ENCODE results near the gene GIT1.
"Not testable (repeated sequence)": the region's sequence is repeated elsewhere in the genome, so short reads cannot be mapped to it uniquely, and the experiment has no call there.

GIT1 gene

GRCh38 chr17:29567554-29568330 is 21.7 kb downstream of the GIT1 start:
- DNase-seq (ENCODE audit: low spot score) = no peak

- no peak for DNase-seq (ENCODE audit: low spot score)
These were observed 22.2 kb downstream of the GIT1 start for GRCh38 chr17:29567304-29567553.

GRCh38 chr17:29566473-29567303 is 22.8 kb downstream of the GIT1 start, which contains the start of gene ABHD15:
TSS of gene ABHD15 (minus strand) at chr17:29567037. CDS start at chr17:29566966, 71 bp downstream.
- DNase-seq (ENCODE audit: low spot score) = peak; percentile 69

DNA sequence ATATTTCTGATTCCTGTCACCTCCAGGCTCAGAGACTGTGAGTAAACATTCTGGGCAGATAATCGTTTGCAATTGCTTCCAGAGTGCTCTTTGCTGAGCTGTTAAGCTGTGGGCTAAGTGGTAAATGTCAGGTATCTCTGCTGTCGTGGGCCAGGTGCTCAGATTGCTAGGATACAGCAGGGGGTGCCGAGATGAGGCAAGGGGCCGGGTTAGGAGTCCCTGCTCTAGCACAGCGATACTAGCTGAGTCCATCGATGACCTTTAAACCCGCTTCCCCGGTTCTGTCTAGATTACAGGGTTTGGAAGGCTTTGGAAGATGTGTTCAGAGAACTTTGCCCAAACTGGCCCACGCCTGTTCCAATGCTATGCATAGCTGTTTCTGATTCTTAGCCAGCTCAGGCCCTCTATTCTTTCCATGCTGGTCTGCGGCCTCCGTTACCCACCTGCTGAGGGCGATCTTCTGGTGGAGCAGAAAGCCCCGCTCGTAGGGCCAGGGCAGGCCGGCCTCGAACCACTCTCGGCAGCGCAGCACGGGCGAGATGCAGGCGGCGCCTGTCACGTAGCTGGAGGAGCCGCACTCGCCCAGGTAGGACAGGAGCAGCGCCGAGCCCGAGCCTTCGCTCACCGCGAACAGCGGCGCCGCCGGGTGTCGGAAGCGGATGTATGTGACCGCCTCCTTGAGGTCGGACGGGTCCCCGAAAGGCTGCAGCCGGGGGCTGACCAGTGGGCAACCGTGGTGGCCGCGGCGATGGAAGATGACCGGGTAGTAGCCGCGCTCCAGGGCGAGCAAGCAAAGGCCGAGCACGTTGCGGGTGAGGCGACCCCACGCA is 23.6 kb downstream of the GIT1 start:
- no peak for DNase-seq (ENCODE audit: low spot score)

GRCh38 chr17:29563816-29564215 is 25.6 kb downstream of the GIT1 start:
- DNase-seq (ENCODE audit: low spot score) = no peak

GRCh38 chr17:29562615-29563014 is 26.8 kb downstream of the GIT1 start:
- no peak for DNase-seq (ENCODE audit: low spot score)

DNA sequence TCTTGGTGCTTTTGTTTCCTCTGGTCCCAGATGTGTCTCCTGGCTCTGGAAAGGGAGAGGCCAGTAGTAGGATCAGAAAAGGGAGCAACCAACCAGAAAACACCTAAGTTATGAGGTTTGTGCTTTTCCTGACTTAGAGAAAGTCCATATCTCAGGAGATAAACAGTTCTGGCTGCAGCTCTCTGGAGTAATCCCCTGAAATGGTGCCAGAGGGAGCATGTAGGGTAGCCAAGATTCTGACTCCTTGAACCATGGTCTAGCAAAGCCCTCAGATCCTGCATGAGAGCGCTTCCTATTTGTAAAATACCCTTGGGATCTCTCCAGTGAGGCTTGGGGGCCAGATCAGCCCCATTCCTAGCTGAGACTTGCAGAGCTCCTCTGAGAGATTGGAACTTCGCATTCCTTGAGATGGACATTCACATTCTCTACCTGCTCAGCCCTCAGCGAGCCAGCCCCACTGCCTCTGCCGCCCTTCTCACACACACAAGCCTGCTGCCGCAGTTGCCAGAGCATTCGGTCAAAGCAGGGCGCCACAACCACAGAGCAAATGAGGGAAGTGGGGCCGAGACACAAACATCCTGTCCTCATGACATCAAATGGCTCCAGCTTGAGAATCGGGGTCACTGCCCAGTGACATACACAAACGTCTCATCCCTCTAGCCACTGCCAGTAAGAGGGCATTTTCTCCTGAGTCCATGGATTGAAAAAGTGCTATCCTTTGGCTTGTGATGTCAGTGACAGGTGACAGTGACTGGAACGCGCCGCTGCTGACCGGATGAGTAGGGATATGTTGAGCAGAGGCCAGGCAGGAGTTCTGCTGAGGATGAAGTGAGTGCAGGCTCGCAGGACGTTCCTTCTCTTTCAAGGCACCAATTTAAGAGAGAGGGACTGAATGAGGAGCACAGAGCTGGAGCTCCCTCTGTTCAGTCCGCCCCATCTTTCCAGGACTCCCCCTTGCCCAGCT is 27.6 kb downstream of the GIT1 start:
- DNase-seq (ENCODE audit: low spot score) = no peak

GRCh38 chr17:29560316-29560715 is 29.1 kb downstream of the GIT1 start:
- DNase-seq (ENCODE audit: low spot score) = no peak

DNA sequence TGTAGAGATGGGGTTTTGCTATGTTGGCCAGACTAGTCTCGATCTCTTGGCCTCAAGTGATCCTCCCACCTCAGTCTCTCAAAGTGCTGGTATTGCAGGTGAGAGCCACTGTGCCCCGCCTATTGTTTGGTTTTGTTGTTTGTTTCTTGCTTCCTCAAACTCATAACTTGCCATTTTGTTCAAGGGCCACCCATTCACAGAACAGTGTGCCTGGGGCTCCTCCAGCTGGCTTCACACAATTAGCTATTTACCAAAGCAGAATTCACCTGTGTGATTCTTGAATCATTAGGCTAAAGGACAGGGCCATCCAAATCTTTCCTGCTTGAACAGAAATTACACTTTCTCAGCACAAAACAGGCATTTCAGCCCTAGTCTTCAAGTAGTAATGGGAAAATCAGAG is 29.8 kb downstream of the GIT1 start:
- no peak for DNase-seq (ENCODE audit: low spot score)

GRCh38 chr17:29558139-29558538 is 31.3 kb downstream of the GIT1 start:
- DNase-seq (ENCODE audit: low spot score) = not testable (repeated sequence)

- no peak for DNase-seq (ENCODE audit: low spot score)
These were observed 31.7 kb downstream of the GIT1 start for GRCh38 chr17:29557739-29558116.

GRCh38 chr17:29557085-29557738 is 32.2 kb downstream of the GIT1 start:
- no peak for DNase-seq (ENCODE audit: low spot score)

GRCh38 chr17:29555840-29556239 is 33.6 kb downstream of the GIT1 start:
- DNase-seq (ENCODE audit: low spot score) = no peak

DNA sequence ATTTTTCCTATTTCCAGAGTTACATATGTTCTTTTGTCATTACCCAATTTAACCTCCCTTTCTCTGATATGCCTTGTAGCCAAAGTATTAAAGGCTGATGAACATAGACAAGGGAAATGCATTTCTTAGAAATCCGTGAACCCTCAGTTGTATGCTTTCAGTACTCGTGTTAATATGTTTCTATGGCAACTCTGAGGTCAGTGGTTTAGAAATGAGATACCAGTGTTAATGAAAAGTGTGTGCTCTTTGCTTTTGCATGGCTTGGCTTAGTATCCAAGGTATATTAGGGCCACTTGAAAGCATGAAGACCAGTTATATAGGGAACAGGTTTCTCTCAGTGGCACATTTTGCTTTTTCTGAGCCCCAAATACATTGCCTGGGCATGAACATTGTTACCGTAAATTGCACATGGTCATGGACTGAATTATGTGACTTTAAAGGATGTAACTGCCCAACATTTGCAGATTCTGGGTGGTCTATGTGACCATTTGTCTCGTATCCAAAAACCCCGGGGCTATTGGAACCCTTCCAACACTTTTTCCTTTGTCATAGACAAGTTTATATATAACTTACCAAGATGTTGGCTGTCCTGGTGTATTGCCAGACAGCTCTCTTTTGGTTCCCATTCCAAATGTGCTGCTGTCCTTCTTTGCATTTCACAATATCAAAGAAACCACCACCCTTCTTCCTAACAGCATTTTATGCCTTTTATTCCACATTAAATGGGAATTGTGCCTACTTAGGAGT is 40.1 kb downstream of the GIT1 start:
- DNase-seq (ENCODE audit: low spot score) = no peak

- no peak for DNase-seq (ENCODE audit: low spot score)
These were observed 42.6 kb downstream of the GIT1 start for GRCh38 chr17:29546830-29547229.

DNA sequence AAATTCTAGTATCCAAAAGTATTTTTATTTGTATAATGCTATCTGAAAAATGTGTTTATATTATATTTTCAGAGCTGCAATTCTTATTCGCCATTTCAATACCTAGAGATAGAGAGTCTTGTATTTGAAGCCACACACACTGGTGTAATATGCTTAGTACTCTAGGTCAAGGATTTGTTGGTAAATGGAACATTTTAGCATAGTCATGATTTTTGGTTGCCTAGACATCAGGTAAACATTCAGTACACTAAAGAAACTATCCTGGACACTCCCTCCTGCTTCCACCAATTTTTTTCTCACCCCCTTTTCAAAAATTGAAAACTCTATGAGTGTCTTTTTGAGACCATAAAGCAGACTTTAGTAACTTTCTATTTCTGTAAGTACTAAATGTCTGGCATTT is 43.4 kb downstream of the GIT1 start:
- DNase-seq (ENCODE audit: low spot score) = no peak

DNA sequence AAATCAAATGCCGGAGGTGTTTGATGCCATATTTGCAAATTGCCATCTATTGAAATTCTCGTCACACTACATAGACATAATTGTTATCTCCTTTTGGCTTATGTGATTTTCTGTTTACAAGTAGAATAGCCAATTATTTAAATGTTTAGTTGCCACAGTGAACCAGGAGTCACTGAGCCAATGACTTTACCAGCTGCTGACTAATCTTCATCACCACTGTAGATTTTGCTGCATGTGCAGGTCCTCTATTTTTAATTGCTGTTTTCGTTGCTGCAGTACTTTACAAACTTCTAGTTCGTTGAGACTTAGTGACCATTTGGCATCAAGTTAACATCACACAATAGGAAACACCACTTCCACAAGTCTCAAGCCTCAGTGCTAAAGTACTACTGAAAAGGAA is 45.4 kb downstream of the GIT1 start:
- DNase-seq (ENCODE audit: low spot score) = no peak

- DNase-seq (ENCODE audit: low spot score) = peak; percentile 50
These were observed 55.5 kb downstream of the GIT1 start for GRCh38 chr17:29533976-29534375.

DNA sequence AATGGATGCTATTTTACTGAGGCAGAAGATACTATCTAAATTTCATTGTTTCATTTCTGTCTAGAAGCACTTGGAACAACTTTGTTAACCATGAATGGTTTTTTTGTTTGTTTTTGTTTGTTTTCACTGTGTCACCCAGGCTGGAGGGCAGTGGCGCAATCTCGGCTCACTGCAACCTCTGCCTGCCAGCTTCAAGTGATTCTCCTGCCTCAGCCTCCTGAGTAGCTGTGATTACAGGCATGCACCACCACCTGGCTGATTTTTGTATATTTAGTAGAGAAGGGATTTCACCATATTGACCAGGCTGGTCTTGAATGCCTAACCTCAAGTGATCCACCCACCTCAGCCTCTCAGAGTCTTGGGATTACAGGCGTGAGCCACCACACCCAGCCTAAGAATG is 63.1 kb downstream of the GIT1 start:
- DNase-seq (ENCODE audit: low spot score) = no peak

- no peak for DNase-seq (ENCODE audit: low spot score)
These were observed 64.8 kb downstream of the GIT1 start for GRCh38 chr17:29524692-29525091.
